Subcutaneous abdominal adipose tissue (tissue), 5 donors: Measurements from ENCODE around the gene ASS1.

Source experiments
- H3K27ac ChIP-seq: one replicate; pipeline ENCODE4 v1.7.0; 2013; ENCODE audit warnings: low read depth, mild to moderate bottlenecking, inconsistent platforms, low read length, moderate library complexity
- H3K27me3 ChIP-seq, 5 donors: one replicate each; pipeline ENCODE4 v1.7.0; 2013; ENCODE audit warnings: low read length in 5 of 5, inconsistent platforms in 1 of 5; ENCODE audit not compliant: control insufficient read depth in 5 of 5, insufficient read depth in 4 of 5
- H3K36me3 ChIP-seq, 5 donors: one replicate each; pipeline ENCODE4 v1.7.0; 2013; ENCODE audit warnings: low read length in 5 of 5; ENCODE audit not compliant: control insufficient read depth in 5 of 5, insufficient read depth in 5 of 5
- H3K4me1 ChIP-seq, 5 donors: one replicate each; pipeline ENCODE4 v1.7.0; 2013; ENCODE audit warnings: low read length in 5 of 5, mild to moderate bottlenecking in 3 of 5, moderate library complexity in 1 of 5; ENCODE audit not compliant: control insufficient read depth in 5 of 5, insufficient read depth in 5 of 5
- H3K4me3 ChIP-seq, 5 donors: one replicate each; pipeline ENCODE4 v1.7.0; 2013; ENCODE audit warnings: low read length in 5 of 5, low read depth in 1 of 5
- H3K9ac ChIP-seq, 5 donors: one replicate each; pipeline ENCODE4 v1.7.0; 2013; ENCODE audit warnings: low read length in 5 of 5, mild to moderate bottlenecking in 4 of 5, moderate library complexity in 3 of 5
- H3K9me3 ChIP-seq, 5 donors: one replicate each; pipeline ENCODE4 v1.7.0; 2013; ENCODE audit warnings: low read length in 5 of 5; ENCODE audit not compliant: control insufficient read depth in 5 of 5
- donor health status: healthy.
- donor health status: healthy.
- donor health status: healthy.
- donor health status: healthy.
- donor health status: healthy.

The ASS1 gene

GRCh38 chr9:130405657-130406257 is 39.0 kb upstream of the ASS1 start:
- Histone ChIP-seq H3K4me3 (no peak overlapping the region), H3K27me3 (peaks cover 0 to 6% (median 5%) of the 10 kb centered on the region in 5 donors), H3K9ac (no peak overlapping the region), H3K36me3 (no peaks in the 10 kb centered on the region), H3K27ac (no peak overlapping the region), H3K4me1 (peaks cover 0 to 6% (median 0%) of the 10 kb centered on the region in 5 donors), H3K9me3 (peaks cover 0 to 3% (median 0%) of the 10 kb centered on the region in 5 donors)

GRCh38 chr9:130406278-130406895 is 38.4 kb upstream of the ASS1 start:
- Histone ChIP-seq H3K27me3 (peaks cover 0 to 6% (median 5%) of the 10 kb centered on the region in 5 donors), H3K4me1 (peaks cover 0 to 6% (median 0%) of the 10 kb centered on the region in 5 donors), H3K9me3 (peaks cover 0 to 3% (median 0%) of the 10 kb centered on the region in 5 donors), H3K36me3 (no peaks in the 10 kb centered on the region), H3K4me3 (no peak overlapping the region), H3K9ac (no peak overlapping the region), H3K27ac (no peak overlapping the region)

- no peak overlapping the region for H3K9ac ChIP-seq
- H3K27me3 ChIP-seq, result peaks cover 0 to 3% (median 0%) of the 10 kb centered on the region in 5 donors
- no peak overlapping the region for H3K27ac ChIP-seq
- H3K4me1 ChIP-seq, result peaks cover 0 to 6% (median 0%) of the 10 kb centered on the region in 5 donors
- peaks cover 0 to 3% (median 0%) of the 10 kb centered on the region in 5 donors for H3K9me3 ChIP-seq
- H3K4me3 ChIP-seq, result no peak overlapping the region
- no peaks in the 10 kb centered on the region for H3K36me3 ChIP-seq
Measured at GRCh38 chr9:130407916-130408663, 36.7 kb upstream of the ASS1 start.

- H3K9ac ChIP-seq, result no peak overlapping the region
- no peak overlapping the region for H3K4me3 ChIP-seq
- peaks cover 0 to 3% (median 0%) of the 10 kb centered on the region in 5 donors for H3K9me3 ChIP-seq
- no peak overlapping the region for H3K27ac ChIP-seq
- peaks cover 0 to 3% (median 0%) of the 10 kb centered on the region in 5 donors for H3K27me3 ChIP-seq
- H3K4me1 ChIP-seq, result peaks cover 0 to 6% (median 0%) of the 10 kb centered on the region in 5 donors
- H3K36me3 ChIP-seq, result no peaks in the 10 kb centered on the region
Measured at GRCh38 chr9:130408669-130409068, 36.1 kb upstream of the ASS1 start.

- H3K4me3 ChIP-seq, result no peak overlapping the region
- no peak overlapping the region for H3K9ac ChIP-seq
- peaks cover 0 to 6% (median 0%) of the 10 kb centered on the region in 5 donors for H3K4me1 ChIP-seq
- H3K36me3 ChIP-seq, result no peaks in the 10 kb centered on the region
- H3K27ac ChIP-seq, result no peak overlapping the region
- H3K9me3 ChIP-seq, result peaks cover 0 to 3% (median 0%) of the 10 kb centered on the region in 5 donors
- no peaks in the 10 kb centered on the region for H3K27me3 ChIP-seq
Measured at GRCh38 chr9:130409246-130409645, 35.5 kb upstream of the ASS1 start.

- peaks cover 0 to 6% (median 0%) of the 10 kb centered on the region in 5 donors for H3K4me1 ChIP-seq
- H3K36me3 ChIP-seq, result no peaks in the 10 kb centered on the region
- H3K27me3 ChIP-seq, result no peaks in the 10 kb centered on the region
- no peak overlapping the region for H3K27ac ChIP-seq
- H3K9me3 ChIP-seq, result peaks cover 0 to 3% (median 0%) of the 10 kb centered on the region in 5 donors
- no peak overlapping the region for H3K9ac ChIP-seq
- no peak overlapping the region for H3K4me3 ChIP-seq
Measured at GRCh38 chr9:130410443-130410842, 34.3 kb upstream of the ASS1 start.

GRCh38 chr9:130411566-130411915 is 33.2 kb upstream of the ASS1 start:
- Histone ChIP-seq H3K4me1 (peaks cover 0 to 6% (median 0%) of the 10 kb centered on the region in 5 donors), H3K27ac (no peak overlapping the region), H3K27me3 (no peaks in the 10 kb centered on the region), H3K9me3 (peaks cover 0 to 3% (median 0%) of the 10 kb centered on the region in 5 donors), H3K4me3 (no peak overlapping the region), H3K36me3 (no peaks in the 10 kb centered on the region), H3K9ac (no peak overlapping the region)

- no peak overlapping the region for H3K4me3 ChIP-seq
- H3K27me3 ChIP-seq, result peaks cover 0 to 4% (median 0%) of the 10 kb centered on the region in 5 donors
- no peaks in the 10 kb centered on the region for H3K4me1 ChIP-seq
- no peak overlapping the region for H3K27ac ChIP-seq
- no peak overlapping the region for H3K9ac ChIP-seq
- H3K36me3 ChIP-seq, result no peaks in the 10 kb centered on the region
- no peaks in the 10 kb centered on the region for H3K9me3 ChIP-seq
Measured at GRCh38 chr9:130414081-130414731, 30.6 kb upstream of the ASS1 start.

GRCh38 chr9:130414910-130415746 is 29.6 kb upstream of the ASS1 start:
- Histone ChIP-seq H3K36me3 (no peaks in the 10 kb centered on the region), H3K27me3 (peaks cover 0 to 4% (median 0%) of the 10 kb centered on the region in 5 donors), H3K9me3 (no peaks in the 10 kb centered on the region), H3K27ac (no peak overlapping the region), H3K4me3 (no peak overlapping the region), H3K9ac (no peak overlapping the region), H3K4me1 (no peaks in the 10 kb centered on the region)
